DOHH2 (cell line): ENCODE results near the gene DHRS13.
"Not testable (repeated sequence)": the region's sequence is repeated elsewhere in the genome, so short reads cannot be mapped to it uniquely, and the experiment has no call there.

Source experiments
- H3F3A ChIP-seq: fragments of 200-600 bp; sonication (generic), shearing (Covaris generic); 2 replicates; pipeline ENCODE4 v1.6.0; 2016; ENCODE audit warnings: antibody characterized with exemption, mild to moderate bottlenecking; ENCODE audit not compliant: control insufficient read depth, insufficient read depth
- H3K27ac ChIP-seq: fragments of 200-600 bp; sonication (generic); 2 replicates; pipeline ENCODE4 v1.5.1; 2014; ENCODE audit warnings: low read depth, mild to moderate bottlenecking, low read length, moderate library complexity
- H3K27me3 ChIP-seq: fragments of 200-600 bp; sonication (generic); 2 replicates; pipeline ENCODE4 v1.6.1; 2014; ENCODE audit warnings: mild to moderate bottlenecking, low read length, mixed read lengths; ENCODE audit not compliant: control insufficient read depth
- H3K36me3 ChIP-seq: fragments of 200-600 bp; sonication (generic); 2 replicates; pipeline ENCODE4 v1.6.1; 2014; ENCODE audit warnings: mild to moderate bottlenecking, low read length, moderate library complexity, mixed read lengths; ENCODE audit not compliant: control insufficient read depth
- H3K4me1 ChIP-seq: fragments of 200-600 bp; sonication (generic); 2 replicates; pipeline ENCODE4 v1.6.1; 2014; ENCODE audit warnings: mild to moderate bottlenecking, low read length, mixed read lengths; ENCODE audit not compliant: control insufficient read depth
- H3K4me2 ChIP-seq: fragments of 200-600 bp; sonication (generic); 2 replicates; pipeline ENCODE4 v1.6.0; 2014; ENCODE audit warnings: mild to moderate bottlenecking, low read length, moderate library complexity
- H3K4me3 ChIP-seq: fragments of 200-600 bp; sonication (generic); 2 replicates; pipeline ENCODE4 v1.5.1; 2014; ENCODE audit warnings: mild to moderate bottlenecking, low read length, mixed read lengths
- H3K79me2 ChIP-seq: fragments of 200-600 bp; sonication (generic); 2 replicates; pipeline ENCODE4 v1.6.1; 2014; ENCODE audit warnings: mild to moderate bottlenecking, low read length, mixed read lengths; ENCODE audit not compliant: control insufficient read depth
- H3K9me2 ChIP-seq: fragments of 200-600 bp; sonication (generic); replicated peaks from 2 replicates; pipeline ENCODE4 v1.6.1; 2014; ENCODE audit warnings: mild to moderate bottlenecking, low read length, mixed read lengths; ENCODE audit not compliant: control insufficient read depth
- H3K9me3 ChIP-seq: fragments of 200-600 bp; sonication (generic); 2 replicates; pipeline ENCODE4 v1.6.1; 2014; ENCODE audit warnings: antibody characterized with exemption, low read length, mixed read lengths; ENCODE audit not compliant: control insufficient read depth, insufficient read depth
- H4K20me1 ChIP-seq: fragments of 200-600 bp; sonication (generic); 2 replicates; pipeline ENCODE4 v1.6.0; 2014; ENCODE audit warnings: low read depth, mild to moderate bottlenecking, antibody characterized with exemption, low read length, moderate library complexity; ENCODE audit not compliant: control insufficient read depth, insufficient read depth
- CTCF ChIP-seq: fragments of 200-600 bp; sonication (generic); IDR thresholded peaks from one replicate; pipeline ENCODE4 v1.5.1; 2014; ENCODE audit warnings: antibody characterized with exemption, mild to moderate bottlenecking, low read depth, low read length; ENCODE audit not compliant: poor library complexity, severe bottlenecking
- EZH2phosphoT487 ChIP-seq: fragments of 200-600 bp; sonication (generic); IDR thresholded peaks from 2 replicates; pipeline ENCODE4 v1.6.1; 2017; ENCODE audit warnings: borderline replicate concordance, mild to moderate bottlenecking, antibody characterized with exemption, low read length, moderate library complexity, mixed read lengths

Gene DHRS13

DNA sequence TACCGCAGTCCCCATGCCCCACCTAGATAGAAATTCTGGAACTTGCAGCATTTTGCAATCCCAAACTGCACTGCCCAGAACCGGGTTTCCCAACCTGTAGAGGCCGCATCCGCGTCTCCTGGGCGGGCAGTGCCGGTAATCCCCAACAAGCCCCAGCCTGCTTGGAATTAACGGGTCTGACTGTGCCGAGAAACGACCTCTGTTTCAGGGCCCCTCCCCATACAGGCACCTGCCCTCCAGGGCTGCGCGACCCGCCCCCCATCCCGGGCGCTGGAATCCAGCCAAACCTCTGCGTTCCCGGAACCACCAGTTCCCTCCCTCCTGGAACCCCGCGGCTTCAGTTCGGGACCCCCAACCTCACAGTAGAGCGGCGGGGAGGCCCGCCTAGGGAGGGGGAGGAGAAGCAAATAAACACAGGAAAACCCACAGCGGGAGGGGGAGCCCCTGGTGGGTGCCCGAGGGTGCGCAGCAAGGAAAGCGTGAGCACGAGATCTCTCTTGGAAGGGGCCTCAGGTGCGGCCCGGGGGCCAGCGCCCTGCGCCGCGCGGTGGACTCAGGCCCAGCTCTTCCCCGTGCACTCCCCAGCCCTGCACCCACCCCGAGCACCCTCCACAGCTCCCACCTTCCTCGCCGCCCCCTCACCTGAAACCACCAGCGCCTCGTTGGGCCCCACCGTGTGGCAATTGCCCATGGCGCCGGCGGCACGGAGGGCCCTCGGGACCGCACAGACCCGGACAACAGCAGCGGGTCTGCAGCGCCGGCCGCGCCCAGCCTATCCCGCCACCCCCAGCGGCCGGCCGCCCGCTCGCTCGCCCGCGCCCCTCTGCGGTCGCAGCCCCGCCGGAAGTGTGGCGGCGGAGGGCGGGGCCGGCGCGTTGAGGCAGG is 5.8 kb downstream of the DHRS13 start, which contains the start of gene FLOT2:
TSS of gene FLOT2 (minus strand) at position 850 of the 885 bp plus-strand sequence. CDS start at position 691, 159 bp downstream.
- TF ChIP-seq CTCF, result no peak
- no peak for TF ChIP-seq EZH2phosphoT487
- Histone ChIP-seq H4K20me1 (no peaks in the 10 kb centered on the region), H3K36me3 (peaks cover 49% of the 10 kb centered on the region), H3F3A (peaks cover 19% of the 10 kb centered on the region), H3K9me3 (no peaks in the 10 kb centered on the region), H3K27ac (peak within 1 kb of the TSS; percentile 58), H3K9me2 (no peaks in the 10 kb centered on the region), H3K27me3 (no peaks in the 10 kb centered on the region), H3K4me2 (peak within 1 kb of the TSS; percentile 77), H3K79me2 (peaks cover 54% of the 10 kb centered on the region), H3K4me1 (peaks cover 65% of the 10 kb centered on the region), H3K4me3 (peak within 1 kb of the TSS; percentile 89)

DNA sequence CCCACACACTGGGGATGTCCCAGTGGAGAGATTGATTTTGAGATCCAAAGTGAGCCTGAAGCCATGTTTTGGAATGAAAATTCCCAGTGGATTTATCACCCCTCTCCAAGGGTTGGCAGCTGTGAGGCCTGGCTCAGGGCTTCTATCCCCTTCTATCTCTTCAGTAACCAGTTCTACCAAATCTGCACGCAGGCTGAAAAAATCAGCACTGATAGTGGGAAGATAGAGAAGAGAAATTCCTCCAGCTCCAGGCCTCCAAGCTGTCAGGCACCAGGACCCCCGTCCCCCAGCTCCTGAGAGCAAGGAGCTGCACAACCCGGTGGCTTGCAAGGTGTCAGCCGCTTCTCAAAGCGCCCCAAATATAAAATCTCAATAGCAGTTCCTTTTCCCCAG is 6.4 kb downstream of the DHRS13 start:
- H3K4me2 ChIP-seq, result peak overlapping the region; percentile 77
- H3K27ac ChIP-seq, result peak overlapping the region; percentile 58
- H3K9me2 ChIP-seq, result no peaks in the 10 kb centered on the region
- peaks cover 54% of the 10 kb centered on the region for H3K36me3 ChIP-seq
- H3K4me1 ChIP-seq, result peaks cover 66% of the 10 kb centered on the region
- H3K4me3 ChIP-seq, result peak overlapping the region; percentile 89
- H3K79me2 ChIP-seq, result peaks cover 52% of the 10 kb centered on the region
- no peak for TF ChIP-seq EZH2phosphoT487
- TF ChIP-seq CTCF, result no peak
- no peaks in the 10 kb centered on the region for H4K20me1 ChIP-seq
- H3K9me3 ChIP-seq, result no peaks in the 10 kb centered on the region
- no peaks in the 10 kb centered on the region for H3K27me3 ChIP-seq
- peaks cover 21% of the 10 kb centered on the region for H3F3A ChIP-seq

- peak overlapping the region; percentile 77 for H3K4me2 ChIP-seq
- H3K27ac ChIP-seq, result peak overlapping the region; percentile 58; the same call in 1 of the 2 replicates
- H3K36me3 ChIP-seq, result peaks cover 54% of the 10 kb centered on the region
- peak overlapping the region; percentile 89 for H3K4me3 ChIP-seq
- no peaks in the 10 kb centered on the region for H3K9me2 ChIP-seq
- TF ChIP-seq EZH2phosphoT487 (no peak), CTCF (no peak)
- H3F3A ChIP-seq, result peaks cover 22% of the 10 kb centered on the region
- H3K79me2 ChIP-seq, result peaks cover 50% of the 10 kb centered on the region
- H4K20me1 ChIP-seq, result no peaks in the 10 kb centered on the region
- H3K27me3 ChIP-seq, result no peaks in the 10 kb centered on the region
- peaks cover 66% of the 10 kb centered on the region for H3K4me1 ChIP-seq
- H3K9me3 ChIP-seq, result no peaks in the 10 kb centered on the region
Observed at GRCh38 chr17:28895794-28896447, 7.0 kb downstream of the DHRS13 start.

DNA sequence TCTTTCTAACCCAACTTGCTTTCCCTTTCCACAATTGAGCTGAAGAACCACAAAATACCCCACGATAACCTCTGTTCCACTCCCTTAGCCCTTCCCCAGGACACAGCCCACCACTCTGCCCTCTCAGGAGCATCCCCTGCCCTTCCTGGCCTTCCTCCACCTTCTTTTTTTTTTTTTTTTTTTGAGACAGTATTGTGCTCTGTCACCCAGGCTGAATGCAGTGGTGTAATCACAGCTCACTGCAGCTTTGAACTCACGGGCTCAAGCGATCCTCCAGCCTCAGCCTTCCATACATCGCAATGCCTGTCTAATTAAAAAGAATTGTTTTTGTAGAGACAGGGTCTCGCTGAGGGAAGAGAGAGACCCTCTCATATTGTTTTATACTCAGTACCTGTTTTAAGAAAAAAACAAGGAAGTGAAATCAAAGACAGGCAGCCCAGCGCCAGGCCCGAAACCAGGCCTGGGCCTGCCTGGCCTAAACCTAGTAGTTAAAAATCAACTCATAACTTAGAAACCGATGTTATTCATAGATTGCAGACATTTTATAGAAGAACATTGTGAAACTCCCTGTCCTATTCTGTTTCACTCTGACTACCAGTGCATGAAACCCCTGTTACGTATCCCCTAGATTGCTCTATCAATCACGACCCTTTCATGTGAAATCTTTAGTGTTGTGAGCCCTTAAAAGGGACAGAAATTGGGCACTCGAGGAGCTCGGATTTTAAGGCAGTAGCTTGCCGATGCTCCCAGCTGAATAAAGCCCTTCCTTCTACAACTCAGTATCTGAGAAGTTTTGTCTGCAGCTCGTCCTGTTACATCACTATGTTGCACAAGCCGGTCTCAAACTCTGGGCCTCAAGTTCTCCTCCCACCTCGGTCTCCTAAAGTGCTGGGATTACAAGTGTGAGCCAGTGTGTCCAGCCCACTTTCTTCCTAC is 9.4 kb downstream of the DHRS13 start:
- Histone ChIP-seq H3K4me2 (peak overlapping the region; percentile 63), H3K79me2 (peaks cover 44% of the 10 kb centered on the region), H3K27ac (peak overlapping the region; percentile 85), H3K4me1 (peaks cover 76% of the 10 kb centered on the region), H3K4me3 (peak overlapping the region; percentile 64), H3K36me3 (peaks cover 37% of the 10 kb centered on the region), H3F3A (peaks cover 16% of the 10 kb centered on the region)
- H3K9me2 ChIP-seq, H3K27me3 ChIP-seq, H4K20me1 ChIP-seq, H3K9me3 ChIP-seq: not testable (repeated sequence)
